Activated effector memory CD4-positive, alpha-beta T cell treated with Interleukin-2 at 50 U/mL for 16 hours (primary cell): ENCODE data around the gene ZNF215.
"Not testable (repeated sequence)": the region's sequence is repeated elsewhere in the genome, so short reads cannot be mapped to it uniquely, and the experiment has no call there.

Experiments
- DNase-seq: peaks from one replicate; pipeline ENCODE4 v3.0.0-alpha.2; 2020

ZNF215 gene

GRCh38 chr11:6943131-6943530, 16.9 kb downstream of the ZNF215 start:
- no peak for DNase-seq

GRCh38 chr11:6954248-6954647, 28.0 kb downstream of the ZNF215 start:
- DNase-seq, result not testable (repeated sequence)

- DNase-seq, result no peak
Observed at GRCh38 chr11:6962141-6962540, 35.9 kb downstream of the ZNF215 start.

GRCh38 chr11:6962673-6963072, 36.4 kb downstream of the ZNF215 start:
- DNase-seq, result no peak

- no peak for DNase-seq
Observed at GRCh38 chr11:6968816-6969215, 42.6 kb downstream of the ZNF215 start.

GRCh38 chr11:6969854-6970253, 43.6 kb downstream of the ZNF215 start:
- DNase-seq, result not testable (repeated sequence)

DNA sequence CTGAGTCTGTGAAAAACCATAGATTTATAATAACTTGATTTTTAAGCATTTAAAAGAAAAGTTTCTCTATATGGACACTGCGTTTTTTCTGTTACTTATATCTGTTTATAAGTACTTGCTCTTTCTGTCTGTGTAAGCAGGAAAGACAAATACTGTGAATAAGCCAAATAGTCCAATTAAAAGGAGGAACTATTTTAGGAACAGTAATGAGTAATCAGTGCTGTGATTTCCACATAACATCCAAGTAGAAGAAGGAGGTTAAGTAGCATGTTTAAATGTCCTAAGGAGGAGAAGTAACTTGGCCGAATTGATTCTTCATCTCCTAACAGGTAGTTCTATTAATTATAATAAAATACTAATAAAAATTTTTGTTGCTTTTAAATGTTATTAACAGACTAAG, 53.1 kb downstream of the ZNF215 start:
- DNase-seq, result no peak

GRCh38 chr11:6986487-6986886, 60.3 kb downstream of the ZNF215 start:
- DNase-seq, result no peak

- no peak for DNase-seq
Observed at GRCh38 chr11:6988506-6988905, 62.3 kb downstream of the ZNF215 start.

GRCh38 chr11:6991227-6991626, 65.0 kb downstream of the ZNF215 start:
- DNase-seq, result no peak

DNA sequence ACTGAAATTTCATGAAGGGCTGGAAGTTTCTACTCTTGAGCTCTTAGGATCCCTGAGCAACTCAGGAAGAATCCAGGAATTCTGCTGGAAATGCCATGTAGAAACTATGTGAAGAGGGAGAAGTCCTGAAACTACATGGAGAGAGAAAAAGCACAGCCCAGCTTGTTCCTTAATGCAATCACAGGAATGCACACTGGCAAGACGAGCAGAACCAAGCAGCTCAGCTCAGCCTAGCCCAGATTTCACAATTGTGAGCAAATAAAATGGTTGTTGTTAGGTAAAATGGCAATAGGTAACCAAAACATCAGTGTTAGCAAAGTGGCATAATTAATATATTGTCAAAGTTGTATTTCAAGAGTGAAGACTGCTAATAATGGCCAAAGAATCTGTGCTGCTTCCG, 65.8 kb downstream of the ZNF215 start:
- no peak for DNase-seq

DNA sequence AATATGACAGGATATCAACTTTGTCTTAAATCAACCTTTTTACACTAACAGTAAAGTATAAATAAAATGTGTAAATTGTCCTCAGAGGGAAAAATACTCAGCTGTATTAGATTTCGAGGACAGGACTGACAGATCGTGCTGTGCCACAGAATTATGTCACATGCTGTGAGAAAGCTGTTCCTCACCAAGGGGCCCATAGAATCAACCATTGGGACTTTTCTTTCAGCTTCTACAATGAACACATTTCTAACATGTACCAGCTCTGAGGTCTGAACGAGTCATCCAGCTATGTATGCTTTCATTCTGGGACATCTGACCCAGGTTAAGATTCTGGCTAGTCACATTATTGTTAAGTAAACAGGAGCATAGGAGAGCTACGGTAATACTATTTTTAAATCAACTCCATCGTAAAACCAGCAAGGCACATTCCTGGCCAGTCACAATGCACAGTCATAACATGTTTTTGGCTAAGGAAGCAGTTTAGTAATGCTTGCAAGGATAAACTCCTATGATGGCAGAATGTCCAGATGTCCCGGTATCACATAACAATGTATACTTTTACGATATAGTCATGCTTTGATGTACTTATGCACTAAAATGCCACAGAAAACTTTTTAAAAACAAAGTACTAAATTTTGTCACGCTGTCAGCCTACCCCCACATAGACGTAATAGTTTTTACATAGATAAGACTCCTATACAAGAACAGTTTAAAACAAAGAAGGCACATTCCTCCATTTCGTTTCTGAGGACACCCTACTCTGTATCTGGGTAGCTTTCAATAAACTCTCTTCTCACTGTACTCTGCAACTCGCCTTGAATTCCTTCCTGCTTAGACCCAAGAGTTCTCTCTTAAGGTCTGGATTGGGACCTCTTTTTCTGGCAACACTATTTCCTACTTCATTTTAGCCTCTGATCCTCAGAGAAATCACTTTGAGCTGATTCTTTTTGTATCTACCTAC, 66.5 kb downstream of the ZNF215 start:
- no peak for DNase-seq

DNA sequence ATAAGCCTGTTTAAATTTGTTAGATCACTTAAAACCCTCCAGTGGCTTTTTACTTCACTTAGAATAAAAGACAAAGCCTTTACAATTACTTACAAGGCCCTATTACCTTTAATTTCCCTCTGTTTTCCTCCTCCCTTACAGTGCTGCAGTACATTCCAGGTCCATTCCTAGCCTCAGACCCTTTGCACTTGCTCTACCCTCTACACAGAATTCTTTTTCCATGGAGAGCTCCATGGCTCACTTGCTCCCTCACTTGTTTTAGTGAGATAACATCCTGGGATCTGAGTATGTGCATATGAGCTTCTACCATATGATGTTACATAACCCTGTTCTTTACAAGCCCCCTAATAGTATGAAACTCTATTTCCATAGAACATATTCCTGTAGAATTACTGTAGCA, 69.5 kb downstream of the ZNF215 start:
- no peak for DNase-seq

DNA sequence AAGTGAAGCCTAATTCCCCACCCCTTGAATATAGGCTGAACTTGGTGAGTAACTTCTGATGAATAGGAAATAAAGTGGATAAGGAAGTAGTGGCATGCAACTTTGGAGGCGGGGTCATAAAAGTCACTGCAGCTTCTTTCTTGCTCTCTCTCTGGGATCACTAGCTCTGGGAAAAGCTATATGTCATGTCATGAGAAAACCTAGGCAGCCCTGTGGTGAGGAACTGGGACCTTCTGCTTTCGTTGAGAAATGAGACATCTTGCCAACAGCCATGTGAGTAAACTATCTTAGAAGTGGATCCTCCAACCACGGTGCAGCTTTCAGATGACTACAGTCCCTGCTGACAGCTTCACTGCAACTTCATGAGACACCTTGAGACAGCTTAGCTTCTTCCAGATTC, 78.3 kb downstream of the ZNF215 start:
- DNase-seq, result no peak
